ENCODE results near the gene SCGB2A2. TPM values are rescaled to one million over a fixed set of nuclear protein-coding genes. Genes with fewer than 3 reads are reported as not detected.

Gene SCGB2A2
- total RNA-seq, 1 donor from 2014 or later: not detected

DNA sequence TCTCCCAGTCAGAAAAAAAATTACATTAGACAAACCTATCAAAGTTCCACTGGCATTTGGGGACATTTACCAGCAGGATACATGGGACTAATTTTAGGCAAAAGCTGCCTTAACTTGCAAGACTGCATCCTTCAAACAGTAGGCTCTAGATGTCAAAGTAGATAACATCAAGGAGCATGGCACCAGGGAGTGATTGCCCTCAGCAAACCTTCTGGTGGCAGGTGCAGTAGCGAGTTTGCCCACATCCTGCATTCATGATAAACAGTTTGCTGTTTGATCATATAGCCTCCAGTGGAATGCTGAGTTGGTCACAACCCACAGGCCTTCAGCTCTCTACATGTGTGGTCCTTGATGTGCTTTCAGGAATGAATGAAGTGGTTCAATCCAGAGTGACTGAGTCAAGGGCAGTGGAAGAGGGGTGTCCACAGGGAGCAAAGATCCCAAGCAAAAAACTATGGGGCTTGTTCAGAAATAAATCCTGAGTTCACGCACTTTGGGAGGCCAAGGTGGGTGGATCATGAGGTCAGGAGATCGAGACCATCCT lies 15.9 kb upstream of the SCGB2A2 start:
- Histone ChIP-seq H3K27me3 (no peaks in the 10 kb centered on the region), H3K4me3 (no peak overlapping the region), H3K4me1 (no peaks in the 10 kb centered on the region), H3K36me3 (no peaks in the 10 kb centered on the region), H3K9me3 (peaks cover 17 to 20% of the 10 kb centered on the region in 2 donors), H3K27ac (no peak overlapping the region)
- intact Hi-C loops (cut with DNase I): no loop called here
- DNase-seq (ENCODE audit: low spot score in 2 of 2): no peak
- TF ChIP-seq, protein P1, sequence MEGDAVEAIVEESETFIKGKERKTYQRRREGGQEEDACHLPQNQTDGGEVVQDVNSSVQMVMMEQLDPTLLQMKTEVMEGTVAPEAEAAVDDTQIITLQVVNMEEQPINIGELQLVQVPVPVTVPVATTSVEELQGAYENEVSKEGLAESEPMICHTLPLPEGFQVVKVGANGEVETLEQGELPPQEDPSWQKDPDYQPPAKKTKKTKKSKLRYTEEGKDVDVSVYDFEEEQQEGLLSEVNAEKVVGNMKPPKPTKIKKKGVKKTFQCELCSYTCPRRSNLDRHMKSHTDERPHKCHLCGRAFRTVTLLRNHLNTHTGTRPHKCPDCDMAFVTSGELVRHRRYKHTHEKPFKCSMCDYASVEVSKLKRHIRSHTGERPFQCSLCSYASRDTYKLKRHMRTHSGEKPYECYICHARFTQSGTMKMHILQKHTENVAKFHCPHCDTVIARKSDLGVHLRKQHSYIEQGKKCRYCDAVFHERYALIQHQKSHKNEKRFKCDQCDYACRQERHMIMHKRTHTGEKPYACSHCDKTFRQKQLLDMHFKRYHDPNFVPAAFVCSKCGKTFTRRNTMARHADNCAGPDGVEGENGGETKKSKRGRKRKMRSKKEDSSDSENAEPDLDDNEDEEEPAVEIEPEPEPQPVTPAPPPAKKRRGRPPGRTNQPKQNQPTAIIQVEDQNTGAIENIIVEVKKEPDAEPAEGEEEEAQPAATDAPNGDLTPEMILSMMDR (IDR thresholded peaks at IDR 0.05): no peak

DNA sequence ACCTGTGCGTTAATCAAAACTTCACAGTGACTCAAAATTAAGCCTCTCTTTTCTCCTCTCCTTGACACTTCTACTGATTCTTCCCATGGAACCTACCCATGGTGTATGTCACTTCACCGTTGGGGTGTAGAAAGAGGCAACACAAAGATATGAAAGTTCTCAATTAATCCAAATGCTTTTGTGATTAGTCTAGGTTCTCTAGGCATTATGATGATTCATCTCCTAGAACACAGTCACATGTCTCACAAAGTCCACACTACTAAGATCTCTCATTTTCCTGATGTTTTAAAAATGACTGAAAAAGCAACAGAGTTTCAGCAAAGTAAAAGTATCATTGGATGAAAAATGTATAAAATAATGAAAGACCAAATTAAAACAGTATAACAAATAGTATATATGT lies 13.7 kb upstream of the SCGB2A2 start:
- no peaks in the 10 kb centered on the region for H3K36me3 ChIP-seq
- H3K27me3 ChIP-seq: no peaks in the 10 kb centered on the region
- TF ChIP-seq, protein P1 (IDR thresholded peaks at IDR 0.05): no peak
- H3K9me3 ChIP-seq: peaks cover 13 to 18% of the 10 kb centered on the region in 2 donors
- intact Hi-C loops (cut with DNase I): no loop called here
- no peaks in the 10 kb centered on the region for H3K4me1 ChIP-seq
- no peak for DNase-seq (ENCODE audit: low spot score in 2 of 2)
- H3K4me3 ChIP-seq: no peak overlapping the region
- no peak overlapping the region for H3K27ac ChIP-seq

DNA sequence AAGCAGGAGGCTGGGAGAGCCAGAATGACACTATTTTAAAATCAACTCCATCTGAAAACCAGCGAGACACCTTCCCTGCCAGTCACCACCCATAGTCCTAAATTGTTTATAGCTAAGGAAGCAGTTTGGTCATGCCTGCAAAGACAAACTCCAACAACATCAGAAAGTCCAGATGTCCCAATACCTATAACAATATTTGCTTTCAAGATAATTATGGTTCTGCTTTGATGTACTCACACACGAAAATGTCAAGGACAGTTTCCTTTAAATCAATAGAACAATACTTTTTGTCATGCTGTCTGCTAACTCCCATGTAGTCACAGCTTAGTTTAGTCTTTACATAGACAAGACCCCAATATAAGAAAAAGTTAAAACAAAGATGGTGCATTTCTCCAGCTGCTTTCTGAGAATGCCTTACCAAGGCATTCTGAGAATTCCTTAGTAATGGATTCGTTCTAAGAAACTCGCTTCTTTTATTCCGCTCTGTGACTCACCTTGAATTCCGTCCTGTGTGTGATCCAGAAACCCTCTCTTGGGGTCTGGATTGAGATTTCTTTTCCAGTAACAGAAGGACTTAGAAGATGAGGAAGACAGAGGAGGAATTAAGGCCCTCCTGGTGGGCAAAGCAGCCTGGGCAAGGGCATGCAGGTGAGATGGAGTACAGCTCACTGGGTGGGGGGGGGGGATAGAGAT lies 9.6 kb upstream of the SCGB2A2 start:
- Histone ChIP-seq H3K4me1 (no peaks in the 10 kb centered on the region), H3K9me3 (no peaks in the 10 kb centered on the region), H3K4me3 (no peak overlapping the region), H3K27ac (no peak overlapping the region), H3K27me3 (no peaks in the 10 kb centered on the region), H3K36me3 (no peaks in the 10 kb centered on the region)
- intact Hi-C loops (cut with DNase I): no loop called here
- TF ChIP-seq, protein P1 (IDR thresholded peaks at IDR 0.05): no peak
- DNase-seq (ENCODE audit: low spot score in 2 of 2): no peak

DNA sequence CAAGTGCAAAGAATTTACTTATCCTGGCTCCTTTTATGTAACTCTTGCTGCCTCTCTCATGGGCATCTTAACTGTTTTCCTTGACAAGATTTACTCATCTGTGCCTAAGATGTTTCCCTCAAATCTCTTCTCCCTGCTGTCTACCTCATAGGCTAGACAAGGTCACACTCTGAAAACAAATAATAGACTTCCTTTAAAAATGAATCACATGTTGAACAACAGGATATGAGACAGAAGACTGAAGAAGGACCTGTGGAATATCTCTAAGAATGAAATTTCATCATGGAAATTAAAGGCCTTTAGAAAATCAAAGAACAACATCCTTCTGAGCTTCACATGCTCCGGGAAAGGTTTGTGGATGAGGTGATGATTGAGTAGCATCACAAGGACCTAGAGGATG lies 6.0 kb upstream of the SCGB2A2 start:
- TF ChIP-seq, protein P1 (IDR thresholded peaks at IDR 0.05): no peak
- DNase-seq (ENCODE audit: low spot score in 2 of 2): no peak

DNA sequence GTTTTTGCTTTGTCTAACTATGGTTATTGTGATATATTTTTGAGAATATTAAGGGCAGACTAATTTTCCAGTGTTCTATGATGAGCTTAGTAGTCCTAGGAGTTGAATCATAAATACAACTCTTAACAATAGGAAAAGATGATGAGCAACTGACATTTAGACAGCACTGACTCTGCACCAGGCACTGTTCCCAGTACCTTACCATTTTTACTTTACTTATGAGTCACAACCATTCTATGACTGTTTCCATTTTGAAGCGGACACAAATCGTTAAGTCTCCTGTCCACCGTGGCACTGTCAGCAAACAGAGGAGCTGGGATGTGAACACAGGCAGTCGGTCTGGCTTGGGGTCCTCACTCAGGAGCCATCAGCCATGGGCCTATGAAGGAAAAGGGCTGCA lies 3.4 kb upstream of the SCGB2A2 start:
- Histone ChIP-seq H3K4me3 (no peak overlapping the region), H3K4me1 (no peaks in the 10 kb centered on the region), H3K9me3 (no peaks in the 10 kb centered on the region), H3K36me3 (no peaks in the 10 kb centered on the region), H3K27me3 (no peaks in the 10 kb centered on the region), H3K27ac (no peak overlapping the region)
- no peak for DNase-seq (ENCODE audit: low spot score in 2 of 2)
- intact Hi-C loops (cut with DNase I): no loop called here
- TF ChIP-seq, protein P1 (IDR thresholded peaks at IDR 0.05): no peak

More for the DNA sequence above, 6.0 kb upstream of the SCGB2A2 start:
- intact Hi-C loops (cut with DNase I): no loop called here
- H3K9me3 ChIP-seq: no peaks in the 10 kb centered on the region
- no peaks in the 10 kb centered on the region for H3K36me3 ChIP-seq
- no peaks in the 10 kb centered on the region for H3K27me3 ChIP-seq
- no peak overlapping the region for H3K4me3 ChIP-seq
- H3K4me1 ChIP-seq: no peaks in the 10 kb centered on the region
- no peak overlapping the region for H3K27ac ChIP-seq
